ENCODE measurements around the gene STT3A. TPM values are rescaled to one million over a fixed set of nuclear protein-coding genes. Genes with fewer than 3 reads are reported as not detected.

The STT3A gene
- total RNA-seq, 1 donor from 2014 or later: 57.6 TPM

GRCh38 chr11:125554038-125554437 is 38.6 kb upstream of the STT3A start:
- DNase-seq: no peak
- no peak for TF ChIP-seq CTCF (IDR thresholded peaks at IDR 0.05; ENCODE audit: borderline replicate concordance)
- H3K27ac ChIP-seq (replicated peaks): no peak overlapping the region
- H3K27me3 ChIP-seq (ENCODE audit: low read depth): peaks cover 7% of the 10 kb centered on the region
- intact Hi-C loops (cut with micrococcal nuclease): no loop called here
- no peaks in the 10 kb centered on the region for H3K36me3 ChIP-seq
- no peak overlapping the region for H3K4me3 ChIP-seq
- H3K4me1 ChIP-seq: no peaks in the 10 kb centered on the region
- H3K9me3 ChIP-seq (replicated peaks): peaks cover 35% of the 10 kb centered on the region

DNA sequence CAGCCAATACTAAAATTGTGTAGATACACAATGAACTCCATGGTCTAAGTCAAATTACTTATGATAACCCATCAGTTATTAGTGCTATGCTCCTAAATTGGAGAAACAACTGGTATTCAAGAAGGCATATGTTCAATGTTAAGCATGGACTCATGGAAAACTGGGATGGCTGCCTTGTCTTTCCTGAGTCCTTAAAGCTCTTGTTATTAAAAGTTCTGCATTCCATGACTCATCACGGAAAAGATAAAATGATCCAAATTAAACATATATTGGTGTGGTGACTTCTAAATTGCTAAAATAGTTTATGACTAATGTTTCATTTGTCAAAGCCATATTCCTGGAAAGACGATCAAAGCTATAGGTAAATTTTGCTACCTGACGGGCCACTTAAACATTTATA is 32.8 kb upstream of the STT3A start:
- no peak overlapping the region for H3K27ac ChIP-seq (replicated peaks)
- no peak overlapping the region for H3K4me3 ChIP-seq
- no peak for TF ChIP-seq CTCF (IDR thresholded peaks at IDR 0.05; ENCODE audit: borderline replicate concordance)
- no peaks in the 10 kb centered on the region for H3K36me3 ChIP-seq
- no peaks in the 10 kb centered on the region for H3K27me3 ChIP-seq (ENCODE audit: low read depth)
- H3K4me1 ChIP-seq: no peaks in the 10 kb centered on the region
- DNase-seq: no peak
- peaks cover under 1% of the 10 kb centered on the region for H3K9me3 ChIP-seq (replicated peaks)
- intact Hi-C loops (cut with micrococcal nuclease): no loop called here

- H3K27me3 ChIP-seq (ENCODE audit: low read depth): no peaks in the 10 kb centered on the region
- intact Hi-C loops (cut with micrococcal nuclease): no loop called here
- no peak for DNase-seq
- H3K4me3 ChIP-seq: no peak overlapping the region
- H3K4me1 ChIP-seq: no peaks in the 10 kb centered on the region
- no peaks in the 10 kb centered on the region for H3K9me3 ChIP-seq (replicated peaks)
- no peaks in the 10 kb centered on the region for H3K36me3 ChIP-seq
- TF ChIP-seq CTCF (IDR thresholded peaks at IDR 0.05; ENCODE audit: borderline replicate concordance): no peak
- H3K27ac ChIP-seq (replicated peaks): no peak overlapping the region
Observed at GRCh38 chr11:125561924-125562323, 30.7 kb upstream of the STT3A start.

DNA sequence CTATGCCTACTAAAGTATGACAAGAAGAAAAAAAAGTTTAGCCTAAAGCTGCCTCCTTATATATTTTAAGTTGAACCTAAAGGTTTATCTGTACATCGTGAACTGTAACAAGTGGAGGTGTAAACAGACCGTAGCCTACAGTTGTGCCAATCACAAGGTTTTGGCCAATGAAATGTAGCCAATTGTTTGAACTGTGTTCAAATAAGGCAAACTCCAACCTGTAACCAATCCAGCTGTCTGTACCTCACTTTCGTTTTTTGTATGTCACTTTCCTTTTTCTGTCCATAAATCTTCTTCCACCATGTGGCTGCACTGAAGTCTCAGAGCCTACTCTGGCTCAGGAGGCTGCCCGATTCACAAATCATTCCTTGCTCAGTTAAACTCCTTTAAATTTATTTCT is 30.2 kb upstream of the STT3A start:
- intact Hi-C loops (cut with micrococcal nuclease): no loop called here
- DNase-seq: no peak
- H3K9me3 ChIP-seq (replicated peaks): no peaks in the 10 kb centered on the region
- no peak overlapping the region for H3K4me3 ChIP-seq
- no peaks in the 10 kb centered on the region for H3K4me1 ChIP-seq
- H3K27me3 ChIP-seq (ENCODE audit: low read depth): no peaks in the 10 kb centered on the region
- H3K36me3 ChIP-seq: no peaks in the 10 kb centered on the region
- no peak for TF ChIP-seq CTCF (IDR thresholded peaks at IDR 0.05; ENCODE audit: borderline replicate concordance)
- H3K27ac ChIP-seq (replicated peaks): no peak overlapping the region

- intact Hi-C loops (cut with micrococcal nuclease): no loop called here
- DNase-seq: no peak
Observed at GRCh38 chr11:125564357-125564756, 28.3 kb upstream of the STT3A start.

More at GRCh38 chr11:125564357-125564756, 28.3 kb upstream of the STT3A start:
- peaks cover 5% of the 10 kb centered on the region for H3K4me1 ChIP-seq
- H3K27me3 ChIP-seq (ENCODE audit: low read depth): no peaks in the 10 kb centered on the region
- H3K9me3 ChIP-seq (replicated peaks): no peaks in the 10 kb centered on the region
- H3K27ac ChIP-seq (replicated peaks): no peak overlapping the region
- TF ChIP-seq CTCF (IDR thresholded peaks at IDR 0.05; ENCODE audit: borderline replicate concordance): no peak
- H3K4me3 ChIP-seq: no peak overlapping the region
- no peaks in the 10 kb centered on the region for H3K36me3 ChIP-seq
